PFSK-1 (cell line): ENCODE measurements around the gene MIER1.

Experiments
- POLR2AphosphoS5 ChIP-seq: IDR thresholded peaks from 2 replicates; pipeline ENCODE4 v1.6.1; 2012; ENCODE audit warnings: low read depth, mild to moderate bottlenecking, control low read depth, low read length, moderate library complexity
- TF ChIP-seq, protein P1 (sequence below), 2 experiments: IDR thresholded peaks; 2 replicates each; pipeline versions ENCODE4 v1.6.1 to v1.8.0; 2011 to 2012; ENCODE audit warnings: low read depth in 2 of 2, low read length in 2 of 2, control low read depth in 1 of 2, inconsistent platforms in 1 of 2, mild to moderate bottlenecking in 1 of 2, moderate library complexity in 1 of 2; ENCODE audit not compliant: insufficient read depth in 1 of 2

GRCh38 chr1:66940981-66941380, 16.2 kb downstream of the MIER1 start:
- TF ChIP-seq, protein P1, sequence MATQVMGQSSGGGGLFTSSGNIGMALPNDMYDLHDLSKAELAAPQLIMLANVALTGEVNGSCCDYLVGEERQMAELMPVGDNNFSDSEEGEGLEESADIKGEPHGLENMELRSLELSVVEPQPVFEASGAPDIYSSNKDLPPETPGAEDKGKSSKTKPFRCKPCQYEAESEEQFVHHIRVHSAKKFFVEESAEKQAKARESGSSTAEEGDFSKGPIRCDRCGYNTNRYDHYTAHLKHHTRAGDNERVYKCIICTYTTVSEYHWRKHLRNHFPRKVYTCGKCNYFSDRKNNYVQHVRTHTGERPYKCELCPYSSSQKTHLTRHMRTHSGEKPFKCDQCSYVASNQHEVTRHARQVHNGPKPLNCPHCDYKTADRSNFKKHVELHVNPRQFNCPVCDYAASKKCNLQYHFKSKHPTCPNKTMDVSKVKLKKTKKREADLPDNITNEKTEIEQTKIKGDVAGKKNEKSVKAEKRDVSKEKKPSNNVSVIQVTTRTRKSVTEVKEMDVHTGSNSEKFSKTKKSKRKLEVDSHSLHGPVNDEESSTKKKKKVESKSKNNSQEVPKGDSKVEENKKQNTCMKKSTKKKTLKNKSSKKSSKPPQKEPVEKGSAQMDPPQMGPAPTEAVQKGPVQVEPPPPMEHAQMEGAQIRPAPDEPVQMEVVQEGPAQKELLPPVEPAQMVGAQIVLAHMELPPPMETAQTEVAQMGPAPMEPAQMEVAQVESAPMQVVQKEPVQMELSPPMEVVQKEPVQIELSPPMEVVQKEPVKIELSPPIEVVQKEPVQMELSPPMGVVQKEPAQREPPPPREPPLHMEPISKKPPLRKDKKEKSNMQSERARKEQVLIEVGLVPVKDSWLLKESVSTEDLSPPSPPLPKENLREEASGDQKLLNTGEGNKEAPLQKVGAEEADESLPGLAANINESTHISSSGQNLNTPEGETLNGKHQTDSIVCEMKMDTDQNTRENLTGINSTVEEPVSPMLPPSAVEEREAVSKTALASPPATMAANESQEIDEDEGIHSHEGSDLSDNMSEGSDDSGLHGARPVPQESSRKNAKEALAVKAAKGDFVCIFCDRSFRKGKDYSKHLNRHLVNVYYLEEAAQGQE (IDR thresholded peaks at IDR 0.05; ENCODE audit: insufficient read depth in 1 of 2, low read depth in 2 of 2, low read length in 2 of 2): no peak
- TF ChIP-seq POLR2AphosphoS5: no peak
